GM12874 (cell line): Measurements from ENCODE around the gene NEDD4L.

Experiments
- TF ChIP-seq, protein P1 (sequence below): IDR thresholded peaks from 2 replicates; pipeline ENCODE4 v1.5.1; 2011; ENCODE audit warnings: low read depth, mild to moderate bottlenecking, control low read depth, low read length, moderate library complexity; ENCODE audit not compliant: insufficient read depth

The NEDD4L gene

DNA sequence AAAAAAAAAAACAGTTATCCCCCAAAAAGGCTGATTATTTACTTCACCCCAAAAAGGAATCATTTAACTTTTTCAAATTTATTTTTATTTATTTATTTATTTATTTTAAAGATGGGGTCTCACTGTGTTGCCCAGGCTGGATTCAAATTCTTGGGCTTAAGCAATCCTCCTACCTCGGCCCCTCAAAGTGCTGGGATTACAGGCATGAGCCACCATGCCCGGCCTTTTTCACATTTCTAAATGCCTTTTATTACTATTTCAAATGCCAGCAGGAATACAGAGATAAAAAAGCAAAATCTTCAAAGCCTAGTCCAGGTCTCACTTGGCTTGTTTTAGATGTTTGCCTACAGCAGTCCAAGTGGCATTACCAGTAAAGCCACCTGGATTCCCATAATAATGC lies 345.7 kb downstream of the NEDD4L start:
- TF ChIP-seq, protein P1, sequence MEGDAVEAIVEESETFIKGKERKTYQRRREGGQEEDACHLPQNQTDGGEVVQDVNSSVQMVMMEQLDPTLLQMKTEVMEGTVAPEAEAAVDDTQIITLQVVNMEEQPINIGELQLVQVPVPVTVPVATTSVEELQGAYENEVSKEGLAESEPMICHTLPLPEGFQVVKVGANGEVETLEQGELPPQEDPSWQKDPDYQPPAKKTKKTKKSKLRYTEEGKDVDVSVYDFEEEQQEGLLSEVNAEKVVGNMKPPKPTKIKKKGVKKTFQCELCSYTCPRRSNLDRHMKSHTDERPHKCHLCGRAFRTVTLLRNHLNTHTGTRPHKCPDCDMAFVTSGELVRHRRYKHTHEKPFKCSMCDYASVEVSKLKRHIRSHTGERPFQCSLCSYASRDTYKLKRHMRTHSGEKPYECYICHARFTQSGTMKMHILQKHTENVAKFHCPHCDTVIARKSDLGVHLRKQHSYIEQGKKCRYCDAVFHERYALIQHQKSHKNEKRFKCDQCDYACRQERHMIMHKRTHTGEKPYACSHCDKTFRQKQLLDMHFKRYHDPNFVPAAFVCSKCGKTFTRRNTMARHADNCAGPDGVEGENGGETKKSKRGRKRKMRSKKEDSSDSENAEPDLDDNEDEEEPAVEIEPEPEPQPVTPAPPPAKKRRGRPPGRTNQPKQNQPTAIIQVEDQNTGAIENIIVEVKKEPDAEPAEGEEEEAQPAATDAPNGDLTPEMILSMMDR, result no peak

DNA sequence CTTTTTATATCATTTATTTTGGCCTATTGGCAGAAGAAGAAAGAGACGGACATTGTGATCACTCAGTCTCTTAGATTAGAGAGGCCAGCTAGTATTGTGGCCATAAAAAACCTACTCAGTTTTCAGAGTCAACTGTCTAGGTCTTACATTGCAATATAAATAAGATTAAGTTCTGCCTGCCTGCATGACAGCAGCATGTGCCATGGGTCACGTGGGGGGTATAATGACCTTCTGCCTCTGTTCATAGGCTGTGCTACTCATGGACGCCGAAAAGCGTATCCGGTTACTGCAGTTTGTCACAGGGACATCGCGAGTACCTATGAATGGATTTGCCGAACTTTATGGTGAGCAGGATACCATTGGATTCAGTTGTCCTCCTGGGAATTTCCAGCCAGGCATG lies 346.4 kb downstream of the NEDD4L start:
- TF ChIP-seq, protein P1, result no peak

DNA sequence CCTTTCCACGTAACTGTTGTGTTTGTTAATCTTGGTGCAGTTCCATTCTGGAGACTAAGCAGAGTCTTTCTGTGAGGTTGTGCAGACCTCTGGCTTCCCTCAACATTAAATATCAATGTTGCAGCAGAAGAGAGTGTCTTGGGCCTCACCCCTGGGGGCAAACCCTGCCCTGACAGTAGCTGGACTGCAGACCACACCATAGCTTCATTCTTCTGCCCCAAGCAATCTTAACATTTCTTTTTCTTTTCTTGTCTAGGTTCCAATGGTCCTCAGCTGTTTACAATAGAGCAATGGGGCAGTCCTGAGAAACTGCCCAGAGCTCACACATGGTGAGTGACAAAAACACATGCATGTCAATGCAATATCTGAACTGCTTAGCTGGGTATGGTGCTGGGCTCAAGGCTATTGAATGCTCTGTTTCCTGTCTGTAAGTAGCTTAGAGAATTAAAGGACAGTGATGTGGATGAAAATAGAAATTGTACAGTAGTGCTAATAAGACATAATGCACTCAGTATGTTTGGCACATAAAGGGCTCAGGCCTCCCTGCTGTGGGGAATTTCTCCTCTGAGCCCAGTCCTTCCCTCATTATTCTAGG lies 347.3 kb downstream of the NEDD4L start:
- TF ChIP-seq, protein P1, result no peak

DNA sequence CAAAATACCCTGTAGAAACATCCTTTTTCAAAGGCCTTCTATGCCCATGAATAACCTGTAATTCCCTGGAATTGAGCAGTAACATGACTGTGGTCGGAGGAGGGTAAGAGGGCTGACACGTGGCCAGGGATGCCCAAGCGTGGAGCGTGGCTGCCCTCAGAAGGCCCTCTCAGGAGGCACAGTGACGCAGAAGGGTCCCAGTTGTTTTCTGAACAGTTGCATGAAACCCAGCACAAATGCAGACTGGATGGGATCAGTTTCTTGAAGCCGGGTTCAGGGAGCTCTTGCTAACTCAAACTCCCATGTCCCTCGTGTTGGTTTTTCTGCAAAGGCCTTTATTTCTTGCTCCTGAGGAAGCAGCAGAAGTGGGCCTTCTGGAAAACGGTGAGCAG lies 347.9 kb downstream of the NEDD4L start:
- TF ChIP-seq, protein P1, result no peak

DNA sequence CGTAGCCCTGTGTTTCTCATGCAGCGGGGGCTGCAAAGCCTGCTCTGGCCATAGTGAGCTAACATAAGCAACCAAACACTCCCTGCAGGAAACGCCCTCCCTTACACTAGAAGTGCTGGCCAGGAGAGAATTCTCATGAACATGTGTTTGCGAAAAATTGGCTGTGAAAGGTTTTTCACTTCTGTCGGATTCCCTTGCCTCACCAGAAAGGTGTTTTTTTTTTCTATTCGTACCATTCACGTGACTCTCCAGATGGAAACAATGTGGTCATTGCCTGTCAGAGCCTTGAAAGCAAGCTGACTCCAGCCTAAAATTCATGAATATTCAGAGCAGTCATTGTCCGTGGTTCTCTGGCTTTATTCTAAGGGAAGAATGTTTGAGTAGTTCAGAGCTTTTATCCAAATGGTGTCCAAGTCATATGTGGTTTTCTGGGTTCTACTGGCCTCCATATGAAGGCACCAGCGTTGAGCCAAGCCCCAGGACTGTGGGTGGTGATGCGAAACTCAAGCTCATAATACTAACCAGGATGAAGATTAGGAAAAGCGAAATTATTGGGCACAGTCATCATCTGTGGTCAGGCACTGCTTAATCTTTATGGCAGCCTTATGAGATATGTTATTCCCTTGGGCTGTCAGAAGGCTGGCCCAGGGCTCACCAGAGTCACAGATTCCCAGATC lies 348.4 kb downstream of the NEDD4L start:
- TF ChIP-seq, protein P1, result no peak

DNA sequence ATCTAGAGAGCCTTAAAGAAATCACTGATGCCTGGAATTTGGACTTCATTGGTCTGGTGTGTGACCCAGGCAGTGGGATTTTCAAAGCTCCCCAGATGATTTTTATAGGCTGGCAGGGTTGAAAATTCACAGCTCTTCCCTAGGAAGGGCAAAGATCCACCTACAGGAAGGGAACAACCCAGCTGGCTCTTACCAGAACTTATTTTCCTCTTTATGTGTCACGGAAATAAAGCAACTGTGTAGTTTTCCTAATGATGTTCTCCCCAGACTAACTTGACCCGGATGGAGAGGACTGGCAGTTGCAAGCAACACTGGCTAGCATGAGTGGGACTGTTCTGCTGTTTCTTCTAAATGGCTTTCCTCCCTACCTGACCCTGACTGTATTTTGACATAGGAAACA lies 349.3 kb downstream of the NEDD4L start:
- TF ChIP-seq, protein P1, result no peak

DNA sequence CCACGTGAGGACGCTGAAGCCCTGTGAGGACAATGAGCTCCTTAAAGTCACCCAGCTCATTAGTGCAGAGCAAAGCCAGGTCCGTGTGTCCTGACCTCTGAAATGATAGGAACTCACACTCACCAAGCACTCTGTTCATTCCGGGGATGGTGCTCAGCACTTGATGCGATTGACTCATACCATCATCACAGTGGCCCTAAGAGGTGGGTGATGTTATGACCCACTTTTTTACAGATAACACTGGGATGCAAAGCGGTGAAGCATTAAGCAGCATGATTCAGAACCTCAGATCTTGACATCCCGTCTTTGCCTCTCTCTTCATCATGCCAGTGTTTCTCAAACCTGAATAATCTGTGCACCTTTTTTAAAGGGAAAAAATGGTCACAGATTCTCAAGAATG lies 350.0 kb downstream of the NEDD4L start:
- TF ChIP-seq, protein P1, result no peak
